ENCODE measurements around the gene IRF8. TPM values are rescaled to one million over a fixed set of nuclear protein-coding genes. Genes with fewer than 3 reads are reported as not detected.

IRF8 gene
- total RNA-seq, 1 donor from 2014 or later, result 2.0 TPM

- H3K36me3 Mint-ChIP-seq (ENCODE audit: insufficient read depth), result no peaks in the 10 kb centered on the region
- TF ChIP-seq CTCF (IDR thresholded peaks at IDR 0.05; ENCODE audit: unreplicated experiment), result no peak
- H3K27me3 Mint-ChIP-seq, result peaks cover 34% of the 10 kb centered on the region
- H3K27ac Mint-ChIP-seq, result no peak overlapping the region
- no peak for DNase-seq (ENCODE audit: low spot score, unreplicated experiment)
- H3K9me3 Mint-ChIP-seq (ENCODE audit: low read depth), result no peaks in the 10 kb centered on the region
- peaks cover 25% of the 10 kb centered on the region for H3K4me1 Mint-ChIP-seq (ENCODE audit: low read depth)
- no peak overlapping the region for H3K4me3 Mint-ChIP-seq (ENCODE audit: low read depth)
Observed at GRCh38 chr16:85888405-85889331, 10.3 kb upstream of the IRF8 start.

GRCh38 chr16:85891033-85891775 is 7.8 kb upstream of the IRF8 start:
- no peak for TF ChIP-seq CTCF (IDR thresholded peaks at IDR 0.05; ENCODE audit: unreplicated experiment)
- H3K4me3 Mint-ChIP-seq (ENCODE audit: low read depth), result no peak overlapping the region
- H3K4me1 Mint-ChIP-seq (ENCODE audit: low read depth), result peaks cover 28% of the 10 kb centered on the region
- H3K27ac Mint-ChIP-seq, result peak overlapping the region; percentile 65
- DNase-seq (ENCODE audit: low spot score, unreplicated experiment), result no peak
- peaks cover 35% of the 10 kb centered on the region for H3K27me3 Mint-ChIP-seq
- no peaks in the 10 kb centered on the region for H3K9me3 Mint-ChIP-seq (ENCODE audit: low read depth)
- H3K36me3 Mint-ChIP-seq (ENCODE audit: insufficient read depth), result no peaks in the 10 kb centered on the region

GRCh38 chr16:85891776-85892166 is 7.2 kb upstream of the IRF8 start:
- H3K4me1 Mint-ChIP-seq (ENCODE audit: low read depth), result peaks cover 28% of the 10 kb centered on the region
- H3K27ac Mint-ChIP-seq, result peak overlapping the region; percentile 34
- no peak for DNase-seq (ENCODE audit: low spot score, unreplicated experiment)
- no peak overlapping the region for H3K4me3 Mint-ChIP-seq (ENCODE audit: low read depth)
- H3K36me3 Mint-ChIP-seq (ENCODE audit: insufficient read depth), result no peaks in the 10 kb centered on the region
- H3K27me3 Mint-ChIP-seq, result peaks cover 35% of the 10 kb centered on the region
- TF ChIP-seq CTCF (IDR thresholded peaks at IDR 0.05; ENCODE audit: unreplicated experiment), result no peak
- no peaks in the 10 kb centered on the region for H3K9me3 Mint-ChIP-seq (ENCODE audit: low read depth)

GRCh38 chr16:85892760-85893159 is 6.2 kb upstream of the IRF8 start:
- H3K36me3 Mint-ChIP-seq (ENCODE audit: insufficient read depth), result no peaks in the 10 kb centered on the region
- no peak for DNase-seq (ENCODE audit: low spot score, unreplicated experiment)

More at GRCh38 chr16:85892760-85893159, 6.2 kb upstream of the IRF8 start:
- H3K9me3 Mint-ChIP-seq (ENCODE audit: low read depth), result no peaks in the 10 kb centered on the region
- peaks cover 37% of the 10 kb centered on the region for H3K27me3 Mint-ChIP-seq
- H3K4me1 Mint-ChIP-seq (ENCODE audit: low read depth), result peaks cover 28% of the 10 kb centered on the region
- H3K27ac Mint-ChIP-seq, result no peak overlapping the region
- TF ChIP-seq CTCF (IDR thresholded peaks at IDR 0.05; ENCODE audit: unreplicated experiment), result no peak
- no peak overlapping the region for H3K4me3 Mint-ChIP-seq (ENCODE audit: low read depth)
